Measurements from ENCODE around the gene CD226. TPM values are rescaled to one million over a fixed set of nuclear protein-coding genes. Genes with fewer than 3 reads are reported as not detected.

Gene CD226
- total and polyA plus RNA-seq, 8 donors, result under 0.01 to 10.5 (median 0.89) TPM; not detected in 1

DNA sequence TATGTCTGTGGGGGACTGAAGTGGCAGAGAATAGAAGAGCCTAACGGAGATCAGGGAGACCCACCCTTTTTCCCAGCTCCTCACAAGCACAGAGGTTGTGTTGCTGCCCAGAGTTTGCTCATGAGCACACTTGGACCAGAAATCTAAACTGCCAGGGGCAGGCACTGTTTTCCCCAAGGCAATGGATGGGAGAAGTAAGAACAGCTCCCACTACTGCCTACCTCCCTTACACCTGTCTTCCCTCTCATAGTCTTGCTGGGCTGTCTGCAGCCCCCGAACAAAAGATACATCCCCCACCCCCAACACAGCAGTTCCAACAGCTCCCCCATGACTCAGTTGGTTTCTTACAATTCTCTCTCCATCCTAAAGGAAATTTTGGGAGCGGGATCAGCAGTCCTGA is 48.1 kb upstream of the CD226 start:
- no peak for TF ChIP-seq POLR2A (IDR thresholded peaks at IDR 0.05)
- TF ChIP-seq, protein P1, sequence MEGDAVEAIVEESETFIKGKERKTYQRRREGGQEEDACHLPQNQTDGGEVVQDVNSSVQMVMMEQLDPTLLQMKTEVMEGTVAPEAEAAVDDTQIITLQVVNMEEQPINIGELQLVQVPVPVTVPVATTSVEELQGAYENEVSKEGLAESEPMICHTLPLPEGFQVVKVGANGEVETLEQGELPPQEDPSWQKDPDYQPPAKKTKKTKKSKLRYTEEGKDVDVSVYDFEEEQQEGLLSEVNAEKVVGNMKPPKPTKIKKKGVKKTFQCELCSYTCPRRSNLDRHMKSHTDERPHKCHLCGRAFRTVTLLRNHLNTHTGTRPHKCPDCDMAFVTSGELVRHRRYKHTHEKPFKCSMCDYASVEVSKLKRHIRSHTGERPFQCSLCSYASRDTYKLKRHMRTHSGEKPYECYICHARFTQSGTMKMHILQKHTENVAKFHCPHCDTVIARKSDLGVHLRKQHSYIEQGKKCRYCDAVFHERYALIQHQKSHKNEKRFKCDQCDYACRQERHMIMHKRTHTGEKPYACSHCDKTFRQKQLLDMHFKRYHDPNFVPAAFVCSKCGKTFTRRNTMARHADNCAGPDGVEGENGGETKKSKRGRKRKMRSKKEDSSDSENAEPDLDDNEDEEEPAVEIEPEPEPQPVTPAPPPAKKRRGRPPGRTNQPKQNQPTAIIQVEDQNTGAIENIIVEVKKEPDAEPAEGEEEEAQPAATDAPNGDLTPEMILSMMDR (IDR thresholded peaks at IDR 0.05), result no peak
- TF ChIP-seq EP300 (IDR thresholded peaks at IDR 0.05), result no peak
- TF ChIP-seq POLR2AphosphoS5 (IDR thresholded peaks at IDR 0.05), result no peak
- DNase-seq, result no peak
- intact Hi-C loops (cut with DNase I; ENCODE audit: low total_unique reads), result no loop called here
- H3K27me3 ChIP-seq, result no peaks in the 10 kb centered on the region
- H3K4me3 ChIP-seq, result no peak overlapping the region
- peaks cover 0 to 21% (median 8%) of the 10 kb centered on the region in 4 donors for H3K4me1 ChIP-seq
- H3K36me3 ChIP-seq, result peaks cover 0 to 12% (median 6%) of the 10 kb centered on the region in 4 donors
- peaks cover 0 to 5% (median 0%) of the 10 kb centered on the region in 4 donors for H3K9me3 ChIP-seq
- H3K27ac ChIP-seq, result no peak overlapping the region
- 81 to 95% (median 93%) methylated on average over 3 of the region's 3 CpGs for whole genome bisulfite sequencing, 5 donors

DNA sequence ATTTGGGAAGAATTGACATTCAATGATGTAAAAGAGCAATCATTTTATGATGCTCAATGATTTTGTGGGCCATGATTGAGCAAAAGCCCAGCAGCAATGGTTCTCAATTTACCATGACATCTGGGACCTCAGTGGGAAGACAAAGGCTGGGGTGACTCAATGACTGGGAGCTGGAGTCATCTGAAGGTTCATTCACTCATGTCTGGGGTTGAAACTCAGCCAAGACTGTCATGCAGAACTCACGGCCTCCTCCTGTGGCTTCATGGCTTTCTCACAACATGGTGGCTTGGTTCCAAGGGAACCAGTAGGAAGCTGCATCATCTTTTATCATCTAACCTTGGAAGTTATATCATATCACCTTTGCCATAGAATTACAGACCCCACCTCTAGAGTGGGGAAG is 45.1 kb upstream of the CD226 start:
- 83 to 100% (median 85%) methylated on average over 1 of the region's 1 CpG for WGBS, 5 donors
- no peak overlapping the region for H3K4me3 ChIP-seq
- TF ChIP-seq, protein P1 (IDR thresholded peaks at IDR 0.05), result no peak
- TF ChIP-seq POLR2A (IDR thresholded peaks at IDR 0.05) (no peak), POLR2AphosphoS5 (IDR thresholded peaks at IDR 0.05) (no peak), EP300 (IDR thresholded peaks at IDR 0.05) (no peak)
- peaks cover 0 to 5% (median 1%) of the 10 kb centered on the region in 4 donors for H3K4me1 ChIP-seq
- intact Hi-C loops (cut with DNase I; ENCODE audit: low total_unique reads), result no loop called here
- DNase-seq, result no peak
- peaks cover 0 to 13% (median 6%) of the 10 kb centered on the region in 4 donors for H3K36me3 ChIP-seq
- peaks cover 0 to 20% (median 11%) of the 10 kb centered on the region in 4 donors for H3K9me3 ChIP-seq
- no peaks in the 10 kb centered on the region for H3K27me3 ChIP-seq
- H3K27ac ChIP-seq, result no peak overlapping the region

DNA sequence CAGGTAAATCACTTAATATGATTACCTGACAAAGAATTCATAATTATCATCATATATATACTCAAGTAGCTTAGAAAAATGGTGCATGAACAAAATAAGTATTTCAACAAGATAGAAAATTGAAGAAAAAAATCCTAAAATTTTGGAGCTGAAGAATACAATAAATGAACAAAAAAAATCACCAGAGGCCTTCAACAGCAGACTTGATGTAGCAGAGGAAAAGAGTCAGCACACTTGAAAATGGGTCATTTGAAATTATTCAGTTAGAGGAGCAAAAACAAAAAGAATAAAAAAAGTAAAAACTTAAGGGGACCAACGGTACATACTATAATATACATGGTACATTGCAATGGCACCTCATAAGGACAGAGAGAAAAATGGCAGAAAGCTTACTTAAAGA is 40.2 kb upstream of the CD226 start:
- Histone ChIP-seq H3K4me1 (no peaks in the 10 kb centered on the region), H3K27ac (no peak overlapping the region), H3K36me3 (peaks cover 0 to 28% (median 2%) of the 10 kb centered on the region in 4 donors), H3K27me3 (no peaks in the 10 kb centered on the region), H3K4me3 (no peak overlapping the region), H3K9me3 (peaks cover 0 to 20% (median 11%) of the 10 kb centered on the region in 4 donors)
- TF ChIP-seq, protein P1 (IDR thresholded peaks at IDR 0.05), result no peak
- TF ChIP-seq POLR2A (IDR thresholded peaks at IDR 0.05) (no peak), POLR2AphosphoS5 (IDR thresholded peaks at IDR 0.05) (no peak), EP300 (IDR thresholded peaks at IDR 0.05) (no peak)
- WGBS, 5 donors, result 93 to 100% (median 95%) methylated on average over 1 of the region's 1 CpG
- no peak for DNase-seq
- intact Hi-C loops (cut with DNase I; ENCODE audit: low total_unique reads), result no loop called here

DNA sequence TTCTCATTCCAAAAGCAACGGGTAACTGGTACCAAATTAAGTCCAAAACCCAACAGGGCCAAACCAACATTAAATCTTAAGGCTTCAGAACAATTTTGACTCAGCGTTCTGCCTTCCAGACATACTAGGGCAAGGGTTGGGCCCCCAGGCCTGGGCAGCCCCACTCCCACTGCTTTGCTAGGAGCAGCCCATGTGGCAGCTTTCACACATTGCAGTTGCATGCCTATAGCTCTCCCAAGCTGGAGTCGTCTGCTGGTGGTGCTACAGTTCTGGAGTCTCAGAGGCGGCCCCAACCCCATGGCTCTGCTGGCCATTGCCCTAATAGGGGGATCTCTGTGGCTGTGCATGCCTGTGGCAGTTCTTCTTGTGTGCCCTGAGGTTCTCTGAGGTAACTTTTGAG is 37.6 kb upstream of the CD226 start:
- 94 to 99% (median 98%) methylated on average over 4 of the region's 4 CpGs for WGBS, 5 donors
- Histone ChIP-seq H3K4me3 (no peak overlapping the region), H3K36me3 (peaks cover 0 to 24% (median 0%) of the 10 kb centered on the region in 4 donors), H3K9me3 (peaks cover 0 to 20% (median 8%) of the 10 kb centered on the region in 4 donors), H3K4me1 (peaks cover 0 to 8% (median 0%) of the 10 kb centered on the region in 4 donors), H3K27ac (no peak overlapping the region), H3K27me3 (no peaks in the 10 kb centered on the region)
- DNase-seq, result no peak
- TF ChIP-seq EP300 (IDR thresholded peaks at IDR 0.05), result no peak
- TF ChIP-seq POLR2AphosphoS5 (IDR thresholded peaks at IDR 0.05), result no peak
- no peak for TF ChIP-seq POLR2A (IDR thresholded peaks at IDR 0.05)
- intact Hi-C loops (cut with DNase I; ENCODE audit: low total_unique reads), result no loop called here

DNA sequence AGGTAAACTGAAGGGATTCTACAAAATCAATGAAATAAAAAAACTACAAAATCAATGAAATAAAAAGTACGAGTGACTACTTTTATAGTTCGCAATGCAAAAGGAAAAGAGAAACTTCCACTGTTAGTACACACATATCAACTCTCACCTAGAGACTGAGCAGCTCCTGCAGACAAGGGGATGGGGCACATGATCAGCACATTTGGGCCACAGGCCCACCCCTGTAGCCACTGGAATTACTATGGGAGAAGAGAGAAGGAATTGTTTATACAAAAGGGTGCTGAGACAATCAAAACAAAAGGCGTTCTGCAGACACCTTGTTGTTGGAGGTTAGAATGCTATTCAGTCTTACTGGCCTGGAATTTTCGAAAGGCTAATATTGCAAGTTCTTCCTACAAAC is 34.7 kb upstream of the CD226 start:
- intact Hi-C loops (cut with DNase I; ENCODE audit: low total_unique reads), result no loop called here
- WGBS, 5 donors, result 84 to 90% (median 84%) methylated on average over 4 of the region's 4 CpGs

More for the DNA sequence above, 34.7 kb upstream of the CD226 start:
- TF ChIP-seq, protein P1 (IDR thresholded peaks at IDR 0.05), result no peak
- TF ChIP-seq POLR2AphosphoS5 (IDR thresholded peaks at IDR 0.05) (no peak), POLR2A (IDR thresholded peaks at IDR 0.05) (no peak), EP300 (IDR thresholded peaks at IDR 0.05) (no peak)
- Histone ChIP-seq H3K27me3 (no peaks in the 10 kb centered on the region), H3K27ac (no peak overlapping the region), H3K4me1 (peaks cover 0 to 8% (median 0%) of the 10 kb centered on the region in 4 donors), H3K36me3 (peaks cover 0 to 24% (median 0%) of the 10 kb centered on the region in 4 donors), H3K4me3 (no peak overlapping the region), H3K9me3 (peaks cover 0 to 7% (median 5%) of the 10 kb centered on the region in 4 donors)
- no peak for DNase-seq

Data from stomach (tissue), 9 donors.